B cell (primary cell): ENCODE data around the gene CEND1. TPM values are rescaled to one million over a fixed set of nuclear protein-coding genes. Genes with fewer than 3 reads are reported as not detected.
A peak's percentile ranks its signal among the peaks of the same experiment; 100 is the strongest.

Experiments used
- ATAC-seq: fragments of 200-7000 bp; cut with Tn5 transposase; one replicate; pipeline ENCODE4 v1.10.0; 2021; ENCODE audit warnings: low read depth, mild to moderate bottlenecking, moderate number of reproducible peaks, moderate library complexity
- CTCF ChIA-PET: fragments of 350-600 bp; sonication (Branson Sonifier 250); formaldehyde crosslinking; loops from one replicate; lab custom pipeline; 2021; ENCODE audit warnings: antibody characterized with exemption, inconsistent platforms; lab: Charles Lee
- POLR2A ChIA-PET: fragments of 350-600 bp; sonication (Branson Sonifier 250); formaldehyde crosslinking; loops from one replicate; lab custom pipeline; 2021; ENCODE audit warnings: antibody characterized with exemption; lab: Charles Lee
- DNase-seq: peaks from one replicate; pipeline ENCODE4 v3.0.0; 2013
- H2AFZ ChIP-seq: 2 replicates; pipeline ENCODE4 v1.6.1; 2012; ENCODE audit warnings: mild to moderate bottlenecking, low read depth, low read length; ENCODE audit not compliant: insufficient read depth, poor library complexity, severe bottlenecking
- H3K27ac ChIP-seq, 2 donors: 1 replicate in 1 of 2; 2 replicates in 1 of 2; pipeline ENCODE4 v1.5.1; 2012 to 2013; ENCODE audit warnings: low read length in 2 of 2, mild to moderate bottlenecking in 2 of 2, moderate library complexity in 1 of 2
- H3K27me3 ChIP-seq, 4 experiments: fragments of 200-600 bp in 1 of 4; sonication (generic) in 1 of 4; replicated peaks in 1 of 4; 1 replicate in 2 of 4; 2 replicates in 2 of 4; pipeline versions ENCODE4 v1.6.1 to v1.7.0; 2013 to 2016; ENCODE audit warnings: low read length in 3 of 4, mild to moderate bottlenecking in 2 of 4, mixed read lengths in 1 of 4, moderate library complexity in 1 of 4; ENCODE audit not compliant: insufficient read depth in 4 of 4, control insufficient read depth in 3 of 4; ENCODE audit errors: control extremely low read depth in 1 of 4
- H3K36me3 ChIP-seq, 2 experiments: replicated peaks in 1 of 2; 1 replicate in 1 of 2; 2 replicates in 1 of 2; pipeline versions ENCODE4 v1.6.1 to v1.7.1; 2013; ENCODE audit warnings: low read length in 1 of 2; ENCODE audit not compliant: insufficient read depth in 2 of 2, control insufficient read depth in 1 of 2; ENCODE audit errors: control extremely low read depth in 1 of 2, extremely low read depth in 1 of 2
- H3K4me1 ChIP-seq, 2 donors: fragments of 200-600 bp in 1 of 2; sonication (generic) in 1 of 2; 1 replicate in 1 of 2; 2 replicates in 1 of 2; pipeline versions ENCODE4 v1.5.1 to v1.6.1; 2013 to 2017; ENCODE audit warnings: low read length in 2 of 2; ENCODE audit not compliant: control insufficient read depth in 2 of 2, insufficient read depth in 2 of 2
- H3K4me2 ChIP-seq: replicated peaks from 2 replicates; pipeline ENCODE3; 2012; ENCODE audit warnings: mild to moderate bottlenecking, low read depth, low read length; ENCODE audit not compliant: poor library complexity, severe bottlenecking
- H3K4me3 ChIP-seq, 5 experiments: fragments of 200-600 bp in 1 of 5; sonication (generic) in 1 of 5; 1 replicate in 3 of 5; 2 replicates in 2 of 5; pipeline versions ENCODE4 v1.5.1 to v1.7.0; 2011 to 2016; ENCODE audit warnings: low read length in 4 of 5, mild to moderate bottlenecking in 4 of 5, low read depth in 2 of 5, control low read depth in 1 of 5, moderate library complexity in 1 of 5; ENCODE audit not compliant: insufficient read depth in 1 of 5; ENCODE audit errors: control extremely low read depth in 1 of 5, extremely low read depth in 1 of 5
- H3K79me2 ChIP-seq: fragments of 200-600 bp; sonication (generic); one replicate; pipeline ENCODE4 v1.6.0; 2016; ENCODE audit warnings: low read length; ENCODE audit not compliant: control insufficient read depth, insufficient read depth
- H3K9ac ChIP-seq: fragments of 200-600 bp; sonication (generic); 2 replicates; pipeline ENCODE4 v1.6.1; 2017; ENCODE audit warnings: mild to moderate bottlenecking, low read length, moderate library complexity
- H3K9me3 ChIP-seq, 3 donors: one replicate each; pipeline versions ENCODE4 v1.6.1 to v1.7.1; 2013; ENCODE audit warnings: low read length in 2 of 3; ENCODE audit not compliant: control insufficient read depth in 2 of 3, insufficient read depth in 1 of 3; ENCODE audit errors: control extremely low read depth in 1 of 3
- H4K20me1 ChIP-seq: 2 replicates; pipeline ENCODE4 v1.6.0; 2012; ENCODE audit warnings: mild to moderate bottlenecking, low read length; ENCODE audit not compliant: insufficient read depth, control insufficient read depth, poor library complexity, severe bottlenecking
- H3K27ac Mint-ChIP-seq: one replicate; pipeline ENCODE4 v1.8.0; 2021; ENCODE audit warnings: mixed read lengths
- H3K27me3 Mint-ChIP-seq: one replicate; pipeline ENCODE4 v1.8.0; 2021; ENCODE audit warnings: mixed read lengths
- H3K4me1 Mint-ChIP-seq: one replicate; pipeline ENCODE4 v1.8.0; 2021; ENCODE audit warnings: mixed read lengths
- H3K4me3 Mint-ChIP-seq: one replicate; pipeline ENCODE4 v1.8.0; 2021; ENCODE audit warnings: mixed read lengths
- H3K9me3 Mint-ChIP-seq: one replicate; pipeline ENCODE4 v1.8.0; 2022; ENCODE audit warnings: mixed read lengths; ENCODE audit not compliant: insufficient read depth
- CTCF ChIP-seq: fragments of 200-600 bp; IDR thresholded peaks from one replicate; pipeline ENCODE4 v1.8.0; 2022; ENCODE audit warnings: antibody characterized with exemption, mild to moderate bottlenecking
- EZH2 ChIP-seq: IDR thresholded peaks from 2 replicates; pipeline ENCODE4 v1.6.1; 2012; ENCODE audit warnings: borderline replicate concordance, low read depth, mild to moderate bottlenecking, moderate library complexity, low read length; ENCODE audit not compliant: insufficient read depth, poor library complexity, severe bottlenecking
- WGBS: methylation state at CpG from one replicate; pipeline ENCODE4 v1.1.5; 2013; ENCODE audit warnings: missing lambda C conversion rate; ENCODE audit not compliant: insufficient coverage; 5-methylcytosine and 5-hydroxymethylcytosine counted together
- intact Hi-C: fragments of 100-400 bp; cut with micrococcal nuclease; formaldehyde crosslinking; loops from one replicate; pipeline ENCODE4 v1.10.0; 2022
- polyA plus RNA-seq: library from polyadenylated mRNA; depleted of rRNA; stranded (reverse); fragments of >200 nt; gene quantifications from 2 replicates; pipeline ENCODE4 v1.2.3, GENCODE V29; 2012
- total RNA-seq, 2 donors: library from RNA; stranded (reverse); fragments of 120-200 nt in 1 of 2; gene quantifications; 1 replicate in 1 of 2; 2 replicates in 1 of 2; pipeline versions ENCODE4 v1.2.3 to v1.2.4, GENCODE V29; 2013 to 2022

CEND1 gene
- total and polyA plus RNA-seq, 2 donors (not counting 1 experiment from before 2014, with no cell fraction given) = 0.13 to 0.39 TPM

DNA sequence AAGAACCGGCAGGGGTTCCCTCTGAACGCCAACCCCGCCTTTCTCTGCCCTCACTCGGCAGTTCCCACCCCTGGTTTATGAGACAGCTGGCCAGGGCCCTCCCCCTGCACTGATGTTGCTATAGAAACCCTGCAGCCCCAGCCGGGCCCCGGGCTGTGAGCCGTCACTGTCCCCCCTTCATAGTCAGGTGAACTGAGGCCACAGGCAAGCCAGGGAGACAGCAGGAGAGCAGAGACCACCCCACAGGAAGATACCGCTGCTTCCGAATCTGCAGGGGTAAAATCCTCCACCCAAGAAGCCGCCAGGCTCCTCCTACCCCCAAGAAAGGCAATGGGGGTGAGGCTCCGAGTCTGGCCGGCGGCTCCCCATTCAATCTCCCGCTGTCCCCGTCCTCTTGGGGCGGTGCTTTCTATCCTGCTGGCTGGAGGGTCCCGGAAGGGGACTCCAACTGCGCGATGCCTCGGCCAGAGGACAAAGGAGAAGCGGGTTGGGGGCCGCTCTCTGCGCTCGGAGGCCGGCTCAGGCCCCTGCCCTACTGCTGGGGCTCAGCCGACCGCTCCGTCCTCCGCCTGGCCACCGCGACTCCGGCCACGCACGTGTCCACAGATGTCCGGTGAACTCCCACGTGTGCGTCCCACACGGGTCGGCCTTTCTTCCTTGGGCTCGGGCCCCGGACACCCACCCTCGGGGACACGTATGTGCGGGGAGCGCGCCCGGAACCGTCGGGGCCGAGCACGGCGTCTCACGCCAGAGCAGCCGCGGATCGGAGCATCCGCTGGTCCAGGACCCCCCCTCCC, 7.6 kb upstream of the CEND1 start:
- TF ChIP-seq EZH2 (no peak), CTCF (no peak)
- H3K9ac ChIP-seq = peak overlapping the region; percentile 89
- POLR2A ChIA-PET = interaction anchor here (1.3 to 2.8 kb wide), 3 partner anchors 8 to 101 kb away, joined by 4 to 12 read pairs (median 6); partner anchors contain the start of gene RPLP2
- H2AFZ ChIP-seq = peak overlapping the region; percentile 87
- CTCF ChIA-PET = interaction anchor here (1.3 to 1.8 kb wide), 3 partner anchors 14 to 71 kb away, joined by 3 to 5 read pairs (median 4); no protein-coding TSS in a partner anchor
- peaks cover 66% of the 10 kb centered on the region for H4K20me1 ChIP-seq
- H3K27ac ChIP-seq = peak overlapping the region; percentile 83 to 93
- H3K4me3 Mint-ChIP-seq = peak overlapping the region; percentile 95
- no peaks in the 10 kb centered on the region for H3K9me3 ChIP-seq
- H3K36me3 ChIP-seq = peaks cover 0 to 11% of the 10 kb centered on the region in 2 experiments
- ATAC-seq = peak; percentile 46
- peak overlapping the region; percentile 92 for H3K27ac Mint-ChIP-seq
- H3K79me2 ChIP-seq = peaks cover 68% of the 10 kb centered on the region
- H3K27me3 ChIP-seq = no peaks in the 10 kb centered on the region
- peak; percentile 88 for DNase-seq
- no peaks in the 10 kb centered on the region for H3K9me3 Mint-ChIP-seq
- H3K4me3 ChIP-seq = peak overlapping the region; percentile 19 to 95 (median 93)
- peaks cover 17 to 35% of the 10 kb centered on the region in 2 donors for H3K4me1 ChIP-seq
- peaks cover 20% of the 10 kb centered on the region for H3K4me1 Mint-ChIP-seq
- H3K27me3 Mint-ChIP-seq = no peaks in the 10 kb centered on the region
- under 1% methylated on average over 56 of the region's 57 CpGs for WGBS
- H3K4me2 ChIP-seq = peak overlapping the region; percentile 99
- intact Hi-C loops = loop anchor here (1.0 to 10.0 kb wide), 10 partner anchors 8 to 590 kb away; partner anchors contain the start of genes BET1L, GATD1, HRAS and LRRC56
